HEK293 (cell line): ENCODE results near the gene GDPD5.

Source experiments
- CTCF ChIA-PET: fragments of 350-600 bp; formaldehyde crosslinking; extraction: SDS; loops from one replicate; lab custom pipeline; 2021; ENCODE audit warnings: antibody characterized with exemption; lab: Yijun Ruan, JAX
- POLR2A ChIA-PET: fragments of 300-600 bp; formaldehyde crosslinking; extraction: SDS; loops from one replicate; lab custom pipeline; 2020; ENCODE audit warnings: antibody characterized with exemption, inconsistent platforms; lab: Yijun Ruan, JAX
- H3K27ac ChIP-seq: fragments of 200-500 bp; sonication (Bioruptor generic); 2 replicates; pipeline ENCODE4 v1.5.1; 2014; ENCODE audit warnings: low read depth, low read length, control low read depth, inconsistent platforms; ENCODE audit errors: extremely low read depth
- H3K36me3 ChIP-seq, 2 experiments: fragments of 200-500 bp in 1 of 2; sonication (Bioruptor generic) in 1 of 2; 1 replicate in 1 of 2; 2 replicates in 1 of 2; pipeline ENCODE4 v1.5.1; 2014 to 2017; ENCODE audit warnings: inconsistent platforms in 2 of 2, low read length in 2 of 2; ENCODE audit not compliant: control insufficient read depth in 2 of 2, insufficient read depth in 1 of 2
- H3K4me1 ChIP-seq: fragments of 200-500 bp; sonication (Bioruptor generic); 2 replicates; pipeline ENCODE4 v1.5.1; 2014; ENCODE audit warnings: mild to moderate bottlenecking, low read length, inconsistent platforms; ENCODE audit not compliant: control insufficient read depth, insufficient read depth
- H3K4me3 ChIP-seq: 2 replicates; pipeline ENCODE4 v1.5.1; 2011; ENCODE audit warnings: low read depth, mild to moderate bottlenecking, control low read depth, low read length, moderate library complexity
- H3K9me3 ChIP-seq: fragments of 200-500 bp; sonication (Bioruptor generic); 2 replicates; pipeline ENCODE4 v1.5.1; 2014; ENCODE audit warnings: low read depth, low read length, inconsistent platforms; ENCODE audit not compliant: control insufficient read depth, insufficient read depth
- GLIS1 ChIP-seq: fragments of 450-650 bp; formaldehyde crosslinking; IDR thresholded peaks from 2 replicates; pipeline ENCODE4 v1.5.1; 2016; ENCODE audit warnings: missing biosample characterization, missing genetic modification characterization
- SP2 ChIP-seq: fragments of 450-650 bp; formaldehyde crosslinking; IDR thresholded peaks from 2 replicates; pipeline ENCODE4 v1.5.1; 2016; ENCODE audit warnings: missing biosample characterization, missing genetic modification characterization
- ZNF155 ChIP-seq: fragments of 450-650 bp; formaldehyde crosslinking; IDR thresholded peaks from 2 replicates; pipeline ENCODE4 v1.5.1; 2016; ENCODE audit warnings: missing biosample characterization, missing genetic modification characterization
- ZNF311 ChIP-seq: fragments of 450-650 bp; formaldehyde crosslinking; IDR thresholded peaks from 2 replicates; pipeline ENCODE4 v1.5.1; 2017; ENCODE audit warnings: missing biosample characterization, missing genetic modification characterization, borderline replicate concordance
- ZNF544 ChIP-seq: fragments of 450-650 bp; formaldehyde crosslinking; IDR thresholded peaks from 2 replicates; pipeline ENCODE4 v1.5.0; 2017; ENCODE audit warnings: missing biosample characterization, missing genetic modification characterization
- ZNF561 ChIP-seq: fragments of 450-650 bp; IDR thresholded peaks from 2 replicates; pipeline ENCODE4 v1.5.1; 2018; ENCODE audit warnings: missing biosample characterization, missing genetic modification characterization, borderline replicate concordance
- ZNF600 ChIP-seq: fragments of 450-650 bp; formaldehyde crosslinking; IDR thresholded peaks from 2 replicates; pipeline ENCODE4 v1.5.1; 2016; ENCODE audit warnings: missing biosample characterization, missing genetic modification characterization
- ZNF626 ChIP-seq: fragments of 450-650 bp; sonication (Bioruptor Pico); formaldehyde crosslinking; IDR thresholded peaks from 2 replicates; pipeline ENCODE4 v1.5.1; 2018; ENCODE audit warnings: missing biosample characterization, missing genetic modification characterization, inconsistent platforms
- TF ChIP-seq, protein P1 (sequence below): fragments of 450-650 bp; formaldehyde crosslinking; IDR thresholded peaks from 2 replicates; pipeline ENCODE4 v1.5.1; 2016; ENCODE audit warnings: missing biosample characterization, missing genetic modification characterization
- TF ChIP-seq, protein P2 (sequence below): fragments of 450-650 bp; formaldehyde crosslinking; IDR thresholded peaks from 2 replicates; pipeline ENCODE4 v1.5.1; 2017; ENCODE audit warnings: missing biosample characterization, missing genetic modification characterization
- TF ChIP-seq, protein P3 (sequence below): fragments of 450-650 bp; IDR thresholded peaks from 2 replicates; pipeline ENCODE4 v1.5.1; 2018; ENCODE audit warnings: missing biosample characterization, mild to moderate bottlenecking, missing genetic modification characterization
- TF ChIP-seq, protein P4 (sequence below): fragments of 450-650 bp; formaldehyde crosslinking; conservative IDR thresholded peaks from 2 replicates; pipeline ENCODE4 v1.5.1; 2016; ENCODE audit warnings: low read depth, missing biosample characterization, missing genetic modification characterization
- TF ChIP-seq, protein P5 (sequence below): fragments of 450-650 bp; formaldehyde crosslinking; IDR thresholded peaks from 2 replicates; pipeline ENCODE4 v1.5.1; 2016; ENCODE audit warnings: missing biosample characterization, missing genetic modification characterization

Gene GDPD5

DNA sequence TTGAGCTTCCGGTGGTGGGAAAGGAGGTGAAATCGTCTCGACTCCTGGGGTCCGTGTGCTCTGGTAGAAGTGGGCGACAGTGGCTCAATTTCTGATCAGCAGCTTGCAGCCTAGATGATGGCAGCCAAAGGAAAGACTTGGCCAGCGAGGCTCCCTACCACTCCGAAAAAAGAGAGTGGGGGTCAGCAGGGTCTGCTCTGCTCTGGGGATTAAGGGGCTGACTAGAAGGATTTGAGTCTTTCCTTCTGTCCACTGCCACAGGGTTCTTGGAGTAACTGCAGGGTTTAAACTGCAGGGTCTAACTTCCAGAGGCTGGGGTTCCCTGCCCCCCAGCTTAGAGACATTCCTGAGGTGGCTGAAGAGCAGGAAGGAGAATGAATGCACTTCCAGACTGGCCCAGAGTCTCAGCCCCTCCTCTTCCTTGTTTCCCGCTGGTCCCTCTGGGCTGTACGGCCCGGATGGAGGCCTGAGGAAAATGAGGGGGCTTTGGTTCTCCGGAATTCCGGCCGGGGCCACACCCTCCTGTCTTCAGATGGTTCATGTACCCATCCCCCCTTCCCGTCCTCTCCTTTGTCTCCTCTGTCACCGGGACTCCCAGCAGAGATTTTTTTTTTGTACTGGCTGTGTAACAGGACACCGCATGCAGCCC is 37.2 kb upstream of the GDPD5 start (continued):
- TF ChIP-seq, protein P1, sequence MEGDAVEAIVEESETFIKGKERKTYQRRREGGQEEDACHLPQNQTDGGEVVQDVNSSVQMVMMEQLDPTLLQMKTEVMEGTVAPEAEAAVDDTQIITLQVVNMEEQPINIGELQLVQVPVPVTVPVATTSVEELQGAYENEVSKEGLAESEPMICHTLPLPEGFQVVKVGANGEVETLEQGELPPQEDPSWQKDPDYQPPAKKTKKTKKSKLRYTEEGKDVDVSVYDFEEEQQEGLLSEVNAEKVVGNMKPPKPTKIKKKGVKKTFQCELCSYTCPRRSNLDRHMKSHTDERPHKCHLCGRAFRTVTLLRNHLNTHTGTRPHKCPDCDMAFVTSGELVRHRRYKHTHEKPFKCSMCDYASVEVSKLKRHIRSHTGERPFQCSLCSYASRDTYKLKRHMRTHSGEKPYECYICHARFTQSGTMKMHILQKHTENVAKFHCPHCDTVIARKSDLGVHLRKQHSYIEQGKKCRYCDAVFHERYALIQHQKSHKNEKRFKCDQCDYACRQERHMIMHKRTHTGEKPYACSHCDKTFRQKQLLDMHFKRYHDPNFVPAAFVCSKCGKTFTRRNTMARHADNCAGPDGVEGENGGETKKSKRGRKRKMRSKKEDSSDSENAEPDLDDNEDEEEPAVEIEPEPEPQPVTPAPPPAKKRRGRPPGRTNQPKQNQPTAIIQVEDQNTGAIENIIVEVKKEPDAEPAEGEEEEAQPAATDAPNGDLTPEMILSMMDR, result no peak
- TF ChIP-seq, protein P2, sequence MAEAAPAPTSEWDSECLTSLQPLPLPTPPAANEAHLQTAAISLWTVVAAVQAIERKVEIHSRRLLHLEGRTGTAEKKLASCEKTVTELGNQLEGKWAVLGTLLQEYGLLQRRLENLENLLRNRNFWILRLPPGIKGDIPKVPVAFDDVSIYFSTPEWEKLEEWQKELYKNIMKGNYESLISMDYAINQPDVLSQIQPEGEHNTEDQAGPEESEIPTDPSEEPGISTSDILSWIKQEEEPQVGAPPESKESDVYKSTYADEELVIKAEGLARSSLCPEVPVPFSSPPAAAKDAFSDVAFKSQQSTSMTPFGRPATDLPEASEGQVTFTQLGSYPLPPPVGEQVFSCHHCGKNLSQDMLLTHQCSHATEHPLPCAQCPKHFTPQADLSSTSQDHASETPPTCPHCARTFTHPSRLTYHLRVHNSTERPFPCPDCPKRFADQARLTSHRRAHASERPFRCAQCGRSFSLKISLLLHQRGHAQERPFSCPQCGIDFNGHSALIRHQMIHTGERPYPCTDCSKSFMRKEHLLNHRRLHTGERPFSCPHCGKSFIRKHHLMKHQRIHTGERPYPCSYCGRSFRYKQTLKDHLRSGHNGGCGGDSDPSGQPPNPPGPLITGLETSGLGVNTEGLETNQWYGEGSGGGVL (tag by site-specific recombination), result no peak
- TF ChIP-seq, protein P3, sequence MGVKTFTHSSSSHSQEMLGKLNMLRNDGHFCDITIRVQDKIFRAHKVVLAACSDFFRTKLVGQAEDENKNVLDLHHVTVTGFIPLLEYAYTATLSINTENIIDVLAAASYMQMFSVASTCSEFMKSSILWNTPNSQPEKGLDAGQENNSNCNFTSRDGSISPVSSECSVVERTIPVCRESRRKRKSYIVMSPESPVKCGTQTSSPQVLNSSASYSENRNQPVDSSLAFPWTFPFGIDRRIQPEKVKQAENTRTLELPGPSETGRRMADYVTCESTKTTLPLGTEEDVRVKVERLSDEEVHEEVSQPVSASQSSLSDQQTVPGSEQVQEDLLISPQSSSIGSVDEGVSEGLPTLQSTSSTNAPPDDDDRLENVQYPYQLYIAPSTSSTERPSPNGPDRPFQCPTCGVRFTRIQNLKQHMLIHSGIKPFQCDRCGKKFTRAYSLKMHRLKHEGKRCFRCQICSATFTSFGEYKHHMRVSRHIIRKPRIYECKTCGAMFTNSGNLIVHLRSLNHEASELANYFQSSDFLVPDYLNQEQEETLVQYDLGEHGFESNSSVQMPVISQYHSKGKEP, result no peak
- TF ChIP-seq ZNF626 (tag by site-specific recombination) (no peak), ZNF600 (tag by site-specific recombination) (0 out of 2 replicates have a peak, but pooled peaks have one; percentile 2), ZNF544 (tag by site-specific recombination) (no peak)
- TF ChIP-seq, protein P4, sequence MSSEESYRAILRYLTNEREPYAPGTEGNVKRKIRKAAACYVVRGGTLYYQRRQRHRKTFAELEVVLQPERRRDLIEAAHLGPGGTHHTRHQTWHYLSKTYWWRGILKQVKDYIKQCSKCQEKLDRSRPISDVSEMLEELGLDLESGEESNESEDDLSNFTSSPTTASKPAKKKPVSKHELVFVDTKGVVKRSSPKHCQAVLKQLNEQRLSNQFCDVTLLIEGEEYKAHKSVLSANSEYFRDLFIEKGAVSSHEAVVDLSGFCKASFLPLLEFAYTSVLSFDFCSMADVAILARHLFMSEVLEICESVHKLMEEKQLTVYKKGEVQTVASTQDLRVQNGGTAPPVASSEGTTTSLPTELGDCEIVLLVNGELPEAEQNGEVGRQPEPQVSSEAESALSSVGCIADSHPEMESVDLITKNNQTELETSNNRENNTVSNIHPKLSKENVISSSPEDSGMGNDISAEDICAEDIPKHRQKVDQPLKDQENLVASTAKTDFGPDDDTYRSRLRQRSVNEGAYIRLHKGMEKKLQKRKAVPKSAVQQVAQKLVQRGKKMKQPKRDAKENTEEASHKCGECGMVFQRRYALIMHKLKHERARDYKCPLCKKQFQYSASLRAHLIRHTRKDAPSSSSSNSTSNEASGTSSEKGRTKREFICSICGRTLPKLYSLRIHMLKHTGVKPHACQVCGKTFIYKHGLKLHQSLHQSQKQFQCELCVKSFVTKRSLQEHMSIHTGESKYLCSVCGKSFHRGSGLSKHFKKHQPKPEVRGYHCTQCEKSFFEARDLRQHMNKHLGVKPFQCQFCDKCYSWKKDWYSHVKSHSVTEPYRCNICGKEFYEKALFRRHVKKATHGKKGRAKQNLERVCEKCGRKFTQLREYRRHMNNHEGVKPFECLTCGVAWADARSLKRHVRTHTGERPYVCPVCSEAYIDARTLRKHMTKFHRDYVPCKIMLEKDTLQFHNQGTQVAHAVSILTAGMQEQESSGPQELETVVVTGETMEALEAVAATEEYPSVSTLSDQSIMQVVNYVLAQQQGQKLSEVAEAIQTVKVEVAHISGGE (tag by site-specific recombination), result peak; percentile 43; the same call in 1 of the 2 replicates

DNA sequence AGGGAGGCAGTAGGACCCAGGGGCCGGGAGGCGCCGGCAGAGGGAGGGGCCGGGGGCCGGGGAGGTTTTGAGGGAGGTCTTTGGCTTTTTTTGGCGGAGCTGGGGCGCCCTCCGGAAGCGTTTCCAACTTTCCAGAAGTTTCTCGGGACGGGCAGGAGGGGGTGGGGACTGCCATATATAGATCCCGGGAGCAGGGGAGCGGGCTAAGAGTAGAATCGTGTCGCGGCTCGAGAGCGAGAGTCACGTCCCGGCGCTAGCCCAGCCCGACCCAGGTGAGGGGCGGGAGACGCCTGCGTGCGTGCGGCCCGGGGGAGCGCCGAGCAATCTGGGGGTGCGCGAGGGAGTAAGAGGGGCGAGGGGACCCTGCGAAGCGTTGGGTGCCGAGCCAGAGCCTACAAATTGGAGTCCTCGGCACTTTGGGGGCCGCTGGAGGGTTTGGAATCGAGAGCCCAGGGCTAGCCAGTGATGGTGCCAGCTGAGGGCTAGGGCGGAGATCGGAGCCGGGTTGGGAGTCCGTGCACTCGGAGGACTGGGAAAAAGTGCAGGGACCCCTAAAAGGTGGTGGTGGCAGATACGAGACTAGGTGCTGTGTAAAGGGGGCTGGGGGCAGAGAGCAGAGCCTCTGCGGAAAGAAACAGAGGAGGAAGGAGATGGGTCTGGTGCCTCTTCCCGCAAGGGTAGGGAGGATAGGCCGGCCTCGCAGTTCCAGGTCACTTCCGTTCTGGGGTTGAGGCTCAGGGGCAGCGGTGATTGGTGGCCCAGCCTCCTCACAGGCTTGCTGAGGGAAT is 36.5 kb upstream of the GDPD5 start, which contains the start of gene SERPINH1:
Gene SERPINH1 (plus strand): TSS at position 206 of the 788 bp plus-strand sequence. CDS start 4,097 bp downstream, outside the sequence.
- no peaks in the 10 kb centered on the region for H3K9me3 ChIP-seq
- H3K27ac ChIP-seq, result peak within 1 kb of the TSS; percentile 83
- H3K4me3 ChIP-seq, result peak within 1 kb of the TSS; percentile 82
- ChIA-PET CTCF (interaction anchor here (0.6 to 3.6 kb wide), 7 partner anchors 12 to 245 kb away, joined by 3 to 16 read pairs (median 3); no protein-coding TSS in a partner anchor), POLR2A (interaction anchor here (0.7 to 2.5 kb wide), 5 partner anchors 9 to 138 kb away, joined by 4 to 23 read pairs (median 12); no protein-coding TSS in a partner anchor)
- H3K4me1 ChIP-seq, result no peaks in the 10 kb centered on the region
- H3K36me3 ChIP-seq, result peaks cover 0 to 31% of the 10 kb centered on the region in 2 experiments; a peak in 1 of 3 replicates
- TF ChIP-seq ZNF155 (tag by site-specific recombination), result no peak
- TF ChIP-seq SP2 (tag by site-specific recombination), result peak; percentile 84
- peak; percentile 47 for TF ChIP-seq GLIS1 (tag by site-specific recombination)
- 0 out of 2 replicates have a peak, but pooled peaks have one; percentile 0 for TF ChIP-seq ZNF561
- TF ChIP-seq, protein P4 (tag by site-specific recombination), result peak; percentile 78
- TF ChIP-seq ZNF311 (tag by site-specific recombination), result no peak
- TF ChIP-seq, protein P5, sequence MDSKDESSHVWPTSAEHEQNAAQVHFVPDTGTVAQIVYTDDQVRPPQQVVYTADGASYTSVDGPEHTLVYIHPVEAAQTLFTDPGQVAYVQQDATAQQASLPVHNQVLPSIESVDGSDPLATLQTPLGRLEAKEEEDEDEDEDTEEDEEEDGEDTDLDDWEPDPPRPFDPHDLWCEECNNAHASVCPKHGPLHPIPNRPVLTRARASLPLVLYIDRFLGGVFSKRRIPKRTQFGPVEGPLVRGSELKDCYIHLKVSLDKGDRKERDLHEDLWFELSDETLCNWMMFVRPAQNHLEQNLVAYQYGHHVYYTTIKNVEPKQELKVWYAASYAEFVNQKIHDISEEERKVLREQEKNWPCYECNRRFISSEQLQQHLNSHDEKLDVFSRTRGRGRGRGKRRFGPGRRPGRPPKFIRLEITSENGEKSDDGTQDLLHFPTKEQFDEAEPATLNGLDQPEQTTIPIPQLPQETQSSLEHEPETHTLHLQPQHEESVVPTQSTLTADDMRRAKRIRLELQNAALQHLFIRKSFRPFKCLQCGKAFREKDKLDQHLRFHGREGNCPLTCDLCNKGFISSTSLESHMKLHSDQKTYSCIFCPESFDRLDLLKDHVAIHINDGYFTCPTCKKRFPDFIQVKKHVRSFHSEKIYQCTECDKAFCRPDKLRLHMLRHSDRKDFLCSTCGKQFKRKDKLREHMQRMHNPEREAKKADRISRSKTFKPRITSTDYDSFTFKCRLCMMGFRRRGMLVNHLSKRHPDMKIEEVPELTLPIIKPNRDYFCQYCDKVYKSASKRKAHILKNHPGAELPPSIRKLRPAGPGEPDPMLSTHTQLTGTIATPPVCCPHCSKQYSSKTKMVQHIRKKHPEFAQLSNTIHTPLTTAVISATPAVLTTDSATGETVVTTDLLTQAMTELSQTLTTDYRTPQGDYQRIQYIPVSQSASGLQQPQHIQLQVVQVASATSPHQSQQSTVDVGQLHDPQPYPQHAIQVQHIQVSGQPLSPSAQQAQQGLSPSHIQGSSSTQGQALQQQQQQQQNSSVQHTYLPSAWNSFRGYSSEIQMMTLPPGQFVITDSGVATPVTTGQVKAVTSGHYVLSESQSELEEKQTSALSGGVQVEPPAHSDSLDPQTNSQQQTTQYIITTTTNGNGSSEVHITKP (tag by site-specific recombination), result 0 out of 2 replicates have a peak, but pooled peaks have one; percentile 2
